Upper lobe of right lung (tissue), 1 donor: ENCODE data around the gene ARL5A. TPM values are rescaled to one million over a fixed set of nuclear protein-coding genes. Genes with fewer than 3 reads are reported as not detected.

Source experiments
- ATAC-seq: fragments of 200-7000 bp; cut with Tn5 transposase; one replicate; pipeline ENCODE4 v1.9.1; 2020; ENCODE audit warnings: mild to moderate bottlenecking, moderate library complexity
- DNase-seq: peaks from one replicate; pipeline ENCODE4 v3.0.0-alpha.2; 2020
- H3K27ac ChIP-seq: fragments of 200-600 bp; one replicate; pipeline ENCODE4 v1.8.0; 2022
- H3K27me3 ChIP-seq: fragments of 200-600 bp; one replicate; pipeline ENCODE4 v1.8.0; 2022; ENCODE audit warnings: mild to moderate bottlenecking
- H3K36me3 ChIP-seq: fragments of 200-600 bp; one replicate; pipeline ENCODE4 v1.8.0; 2022
- H3K4me1 ChIP-seq: fragments of 200-600 bp; one replicate; pipeline ENCODE4 v1.8.0; 2022
- H3K4me3 ChIP-seq: fragments of 200-600 bp; one replicate; pipeline ENCODE4 v1.8.0; 2022; ENCODE audit warnings: mild to moderate bottlenecking
- H3K9me3 ChIP-seq: fragments of 200-600 bp; one replicate; pipeline ENCODE4 v1.8.0; 2022
- intact Hi-C: fragments of 100-400 bp; cut with DNase I; formaldehyde crosslinking; loops from one replicate; pipeline ENCODE4 v1.11.0; 2022
- total RNA-seq: library from RNA; stranded (reverse); fragmentation: NEBNext Ultra II Directional; extraction: Animal tissue kit (Norgen Biotek cat#: 25700); gene quantifications from one replicate; pipeline ENCODE4 v1.2.1, GENCODE V29; 2021
- TF ChIP-seq, protein P1 (sequence below): fragments of 200-600 bp; IDR thresholded peaks from one replicate; pipeline ENCODE4 v1.8.0; 2022; ENCODE audit warnings: antibody characterized with exemption
- donor health status: DM: no; HTN: yes; CAD: no; lungs with severe emphysema.

Gene ARL5A
- total RNA-seq, 1 donor from 2014 or later = 56.6 TPM

DNA sequence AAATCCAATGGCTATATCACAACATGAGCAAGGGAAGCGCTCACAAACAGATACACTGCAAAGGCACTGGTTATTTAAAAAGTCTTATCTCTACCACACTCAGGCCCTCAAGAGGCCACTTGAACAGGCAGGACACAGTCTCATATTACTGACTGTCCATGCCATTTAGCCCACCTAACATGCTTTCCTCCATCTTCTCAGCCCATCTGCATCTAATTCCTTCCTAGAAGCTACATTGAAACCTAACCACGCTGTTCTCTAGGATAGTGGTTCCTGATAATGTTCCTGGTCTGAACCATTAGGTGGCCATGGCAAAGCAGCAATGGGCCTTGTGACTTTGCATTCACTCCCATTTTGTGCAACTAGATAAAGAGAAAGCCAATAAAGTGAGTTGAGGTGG is 71.4 kb downstream of the ARL5A start:
- H3K4me3 ChIP-seq = no peak overlapping the region
- DNase-seq (no peak), ATAC-seq (no peak)
- no peaks in the 10 kb centered on the region for H3K36me3 ChIP-seq
- H3K4me1 ChIP-seq = peaks cover 3% of the 10 kb centered on the region
- no peaks in the 10 kb centered on the region for H3K27me3 ChIP-seq
- intact Hi-C loops = no loop called here
- TF ChIP-seq, protein P1, sequence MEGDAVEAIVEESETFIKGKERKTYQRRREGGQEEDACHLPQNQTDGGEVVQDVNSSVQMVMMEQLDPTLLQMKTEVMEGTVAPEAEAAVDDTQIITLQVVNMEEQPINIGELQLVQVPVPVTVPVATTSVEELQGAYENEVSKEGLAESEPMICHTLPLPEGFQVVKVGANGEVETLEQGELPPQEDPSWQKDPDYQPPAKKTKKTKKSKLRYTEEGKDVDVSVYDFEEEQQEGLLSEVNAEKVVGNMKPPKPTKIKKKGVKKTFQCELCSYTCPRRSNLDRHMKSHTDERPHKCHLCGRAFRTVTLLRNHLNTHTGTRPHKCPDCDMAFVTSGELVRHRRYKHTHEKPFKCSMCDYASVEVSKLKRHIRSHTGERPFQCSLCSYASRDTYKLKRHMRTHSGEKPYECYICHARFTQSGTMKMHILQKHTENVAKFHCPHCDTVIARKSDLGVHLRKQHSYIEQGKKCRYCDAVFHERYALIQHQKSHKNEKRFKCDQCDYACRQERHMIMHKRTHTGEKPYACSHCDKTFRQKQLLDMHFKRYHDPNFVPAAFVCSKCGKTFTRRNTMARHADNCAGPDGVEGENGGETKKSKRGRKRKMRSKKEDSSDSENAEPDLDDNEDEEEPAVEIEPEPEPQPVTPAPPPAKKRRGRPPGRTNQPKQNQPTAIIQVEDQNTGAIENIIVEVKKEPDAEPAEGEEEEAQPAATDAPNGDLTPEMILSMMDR = no peak
- no peak overlapping the region for H3K27ac ChIP-seq
- no peaks in the 10 kb centered on the region for H3K9me3 ChIP-seq

DNA sequence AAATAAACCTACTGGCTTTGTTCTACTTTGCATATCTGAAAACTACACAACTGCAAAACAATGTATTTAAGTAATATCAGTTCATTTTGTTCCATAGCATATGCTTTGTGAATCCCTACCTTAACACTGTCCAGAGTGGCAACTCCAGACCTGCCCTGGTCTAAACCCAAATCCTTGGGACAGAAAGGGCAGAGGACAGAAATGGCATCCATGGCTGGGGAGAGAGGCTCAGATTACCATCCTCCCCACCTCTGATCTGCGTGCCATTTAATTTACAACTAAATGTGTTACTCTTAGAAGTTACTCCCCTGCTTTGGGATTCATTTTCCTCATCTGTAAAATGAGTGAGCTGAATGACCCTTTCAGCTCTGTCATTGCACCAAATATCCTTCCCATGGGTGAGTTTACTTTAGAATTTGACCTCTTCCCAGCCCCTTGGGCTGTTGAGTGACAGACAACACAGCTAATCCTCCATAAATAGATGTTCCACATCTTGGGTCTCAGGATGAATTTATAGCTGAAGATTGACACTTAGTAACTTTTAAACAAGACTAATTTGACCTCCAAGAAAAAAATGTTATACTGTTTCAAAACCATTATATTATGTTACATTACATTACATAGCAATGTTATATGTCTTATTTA is 73.8 kb downstream of the ARL5A start:
- Histone ChIP-seq H3K27ac (no peak overlapping the region), H3K27me3 (no peaks in the 10 kb centered on the region), H3K36me3 (no peaks in the 10 kb centered on the region), H3K4me3 (no peak overlapping the region), H3K9me3 (no peaks in the 10 kb centered on the region), H3K4me1 (peaks cover 3% of the 10 kb centered on the region)
- TF ChIP-seq, protein P1 = no peak
- ATAC-seq (no peak), DNase-seq (no peak)
- intact Hi-C loops = no loop called here

DNA sequence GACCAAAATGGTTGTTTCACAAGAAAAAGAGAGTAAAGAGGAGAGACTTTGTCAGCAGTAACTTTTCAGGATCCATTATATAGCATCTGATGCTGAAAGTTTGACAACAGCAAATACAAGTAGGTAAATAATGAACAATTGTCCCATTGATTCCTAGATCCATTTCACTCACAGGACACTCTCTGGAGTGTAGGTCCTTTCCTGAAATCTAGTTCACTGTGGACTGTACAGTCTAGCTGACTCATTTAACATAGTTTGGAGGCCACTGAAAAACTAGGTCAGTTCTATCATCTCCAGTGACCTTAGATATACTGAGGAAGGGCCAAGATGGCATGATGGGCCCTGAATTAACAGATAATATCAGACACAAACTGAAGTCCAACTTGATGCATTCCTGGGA is 74.7 kb downstream of the ARL5A start:
- ATAC-seq (no peak), DNase-seq (no peak)
- H3K27me3 ChIP-seq = no peaks in the 10 kb centered on the region
- no peaks in the 10 kb centered on the region for H3K9me3 ChIP-seq
- H3K4me1 ChIP-seq = peaks cover 3% of the 10 kb centered on the region
- H3K4me3 ChIP-seq = no peak overlapping the region
- TF ChIP-seq, protein P1 = no peak
- intact Hi-C loops = no loop called here
- H3K36me3 ChIP-seq = no peaks in the 10 kb centered on the region
- no peak overlapping the region for H3K27ac ChIP-seq

Other genes starting within 250 kb of the ARL5A start
- 1.9 TPM for gene NEB, start 93.9 kb downstream of the ARL5A start, total RNA-seq